Fibroblast of mammary gland (primary cell): Measurements from ENCODE around the gene CPLX3.

Experiments
- DNase-seq: peaks from one replicate; pipeline ENCODE4 v3.0.0-alpha.2; 2010; ENCODE audit warnings: low read depth
- H3K4me3 ChIP-seq: 2 replicates; pipeline ENCODE4 v1.5.1; 2011; ENCODE audit warnings: low read depth, mild to moderate bottlenecking, low read length, moderate library complexity; ENCODE audit not compliant: control insufficient read depth
- CTCF ChIP-seq: conservative IDR thresholded peaks from 2 replicates; pipeline ENCODE4 v1.5.1; 2011; ENCODE audit warnings: low read depth, low read length, inconsistent platforms; ENCODE audit not compliant: control insufficient read depth, insufficient read depth

CPLX3 gene

DNA sequence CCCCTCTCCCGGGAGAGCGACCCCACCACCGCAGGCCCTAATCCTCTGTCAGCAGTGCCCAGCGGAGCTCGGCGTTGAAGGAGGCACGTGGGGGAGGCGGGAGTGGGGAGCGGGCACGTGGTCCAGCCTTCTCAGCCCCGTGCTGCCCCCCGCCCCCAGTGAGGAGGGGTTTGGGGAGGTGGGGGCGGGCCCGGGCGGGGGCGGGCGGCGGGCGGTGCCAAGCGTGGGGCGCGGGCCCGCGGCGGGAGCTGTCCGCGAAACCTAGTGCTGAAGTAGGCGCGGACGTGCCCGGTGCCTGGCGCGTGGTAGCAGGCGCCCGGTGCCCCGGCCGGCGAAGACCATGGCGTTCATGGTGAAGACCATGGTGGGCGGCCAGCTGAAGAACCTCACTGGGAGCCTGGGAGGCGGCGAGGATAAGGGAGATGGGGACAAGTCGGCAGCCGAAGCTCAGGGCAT is at the start of gene CPLX3:
CPLX3 (plus strand) TSS at position 264 of the 456 bp plus-strand sequence; CDS start at position 341, 77 bp downstream.
- no peak for TF ChIP-seq CTCF
- no peak within 1 kb of the TSS for H3K4me3 ChIP-seq
- DNase-seq: no peak

DNA sequence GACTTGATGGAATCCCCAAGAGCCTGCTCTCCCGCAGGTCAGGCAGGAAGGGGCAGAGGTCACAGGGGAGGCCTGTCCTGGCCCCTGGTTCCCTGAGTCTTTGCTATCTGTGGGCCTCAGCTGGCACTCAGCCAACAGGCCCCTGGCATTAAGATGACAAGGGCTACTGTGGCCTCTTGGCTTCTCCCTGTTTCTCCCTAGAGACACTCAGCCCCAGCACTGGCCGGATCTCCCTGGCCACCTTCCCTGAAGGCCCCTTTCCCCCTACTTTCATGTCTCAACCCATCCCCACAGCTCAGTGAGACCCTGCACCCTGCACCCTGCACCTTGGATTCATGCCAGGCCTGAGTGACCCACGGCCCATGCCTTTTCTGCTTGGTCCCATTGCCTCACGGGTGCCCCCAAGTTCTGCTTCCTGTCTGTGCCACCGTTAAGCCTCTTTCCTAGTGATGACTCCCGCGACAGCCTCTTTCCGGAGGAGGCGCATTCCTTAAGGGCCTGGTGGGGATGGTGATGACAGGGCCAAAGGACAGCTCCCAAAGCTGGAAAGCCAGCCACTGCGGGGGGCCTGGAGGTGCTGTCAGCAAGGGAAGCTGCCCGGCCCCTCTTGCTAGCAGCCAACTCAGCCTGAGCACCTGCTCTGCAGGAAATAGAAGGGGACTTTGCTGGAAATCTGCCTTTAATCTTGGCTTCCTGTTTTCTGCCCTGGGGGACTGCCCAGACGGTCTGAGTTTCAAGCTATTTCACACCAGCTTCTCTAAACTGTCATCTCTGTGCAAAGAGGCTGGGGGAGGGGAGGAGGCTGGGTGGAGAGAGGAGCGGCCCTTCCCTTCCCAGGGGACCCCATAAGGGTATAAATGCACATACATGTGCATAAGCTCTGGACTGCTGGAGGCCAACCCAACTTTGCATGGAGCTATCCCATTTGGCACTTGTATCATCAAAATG is 49.3 kb upstream of the CPLX3 start:
- TF ChIP-seq CTCF: no peak
- H3K4me3 ChIP-seq: no peak overlapping the region
- DNase-seq: no peak

DNA sequence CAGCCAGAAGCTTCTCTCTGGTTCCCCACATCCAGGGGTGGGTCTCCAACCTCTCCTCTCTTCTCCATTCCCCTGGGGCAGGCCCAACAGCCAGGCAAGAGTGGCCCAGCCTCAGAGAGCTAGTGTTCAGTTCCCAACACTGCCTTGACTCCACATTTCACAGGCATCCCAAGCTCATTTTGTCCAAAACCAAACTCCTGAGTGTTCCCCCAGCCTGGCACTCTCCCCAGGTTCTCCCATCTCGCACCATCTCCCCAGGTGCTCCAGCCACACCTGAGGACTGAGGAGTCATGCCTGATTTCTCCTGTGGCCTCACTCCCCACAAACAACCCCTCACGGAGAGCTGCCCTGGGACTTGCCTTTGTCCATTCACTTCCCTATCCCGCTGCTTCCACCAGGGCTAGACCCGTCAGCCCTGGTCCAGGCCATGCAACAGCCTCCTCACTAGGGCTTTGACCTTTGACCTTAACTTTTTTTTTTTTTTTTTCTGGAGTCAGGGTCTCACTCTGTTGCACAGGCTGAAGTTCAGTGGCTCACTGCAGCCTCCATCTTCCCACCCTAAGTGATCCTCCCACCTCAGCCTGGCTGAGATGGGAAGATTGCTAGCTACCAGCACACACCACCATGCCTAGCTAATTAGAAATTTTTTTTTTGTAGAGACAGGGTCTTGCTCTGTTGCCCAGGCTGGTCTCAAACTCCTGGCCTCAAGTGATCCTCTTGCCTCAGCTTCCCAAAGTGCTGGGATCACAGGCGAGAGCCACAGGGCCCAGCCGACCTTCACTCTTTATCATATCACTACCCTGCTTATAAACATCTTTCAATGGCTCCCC is 48.4 kb upstream of the CPLX3 start:
- no peak overlapping the region for H3K4me3 ChIP-seq
- no peak for TF ChIP-seq CTCF
- DNase-seq: no peak

DNA sequence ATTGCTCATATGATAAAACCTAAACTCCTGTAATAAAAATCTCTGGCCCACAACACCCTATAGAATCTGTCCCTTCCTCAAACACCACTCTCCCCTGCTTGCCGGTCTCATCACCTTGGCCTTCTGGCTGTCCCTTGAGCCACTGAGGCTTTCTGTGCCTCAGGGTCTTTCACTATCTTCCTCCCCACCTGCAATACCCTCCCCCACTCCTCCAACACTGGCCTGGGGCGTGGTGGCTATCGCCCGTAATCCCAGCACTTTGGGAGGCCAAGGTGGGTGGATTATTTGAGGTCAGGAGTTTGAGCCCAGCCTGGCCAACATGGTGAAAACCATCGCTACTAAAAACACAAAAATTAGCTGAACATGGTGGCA is 47.8 kb upstream of the CPLX3 start:
- no peak for DNase-seq
- no peak for TF ChIP-seq CTCF
- H3K4me3 ChIP-seq: no peak overlapping the region

GRCh38 chr15:74779162-74779648 is 47.2 kb upstream of the CPLX3 start:
- H3K4me3 ChIP-seq: no peak overlapping the region
- TF ChIP-seq CTCF: no peak
- no peak for DNase-seq

- DNase-seq: peak; percentile 30
- no peak for TF ChIP-seq CTCF
- H3K4me3 ChIP-seq: no peak overlapping the region
These were observed 45.6 kb upstream of the CPLX3 start for GRCh38 chr15:74780523-74781430.
